B cell (primary cell): Measurements from ENCODE around the gene OR5AU1. TPM values are rescaled to one million over a fixed set of nuclear protein-coding genes. Genes with fewer than 3 reads are reported as not detected.

Experiments
- ATAC-seq: fragments of 200-7000 bp; cut with Tn5 transposase; one replicate; pipeline ENCODE4 v1.10.0; 2021; ENCODE audit warnings: low read depth, mild to moderate bottlenecking, moderate number of reproducible peaks, moderate library complexity
- CTCF ChIA-PET: fragments of 350-600 bp; sonication (Branson Sonifier 250); formaldehyde crosslinking; loops from one replicate; lab custom pipeline; 2021; ENCODE audit warnings: antibody characterized with exemption, inconsistent platforms; lab: Charles Lee
- POLR2A ChIA-PET: fragments of 350-600 bp; sonication (Branson Sonifier 250); formaldehyde crosslinking; loops from one replicate; lab custom pipeline; 2021; ENCODE audit warnings: antibody characterized with exemption; lab: Charles Lee
- DNase-seq: peaks from one replicate; pipeline ENCODE4 v3.0.0; 2013
- H2AFZ ChIP-seq: 2 replicates; pipeline ENCODE4 v1.6.1; 2012; ENCODE audit warnings: mild to moderate bottlenecking, low read depth, low read length; ENCODE audit not compliant: insufficient read depth, poor library complexity, severe bottlenecking
- H3K27ac ChIP-seq, 2 donors: 1 replicate in 1 of 2; 2 replicates in 1 of 2; pipeline ENCODE4 v1.5.1; 2012 to 2013; ENCODE audit warnings: low read length in 2 of 2, mild to moderate bottlenecking in 2 of 2, moderate library complexity in 1 of 2
- H3K27me3 ChIP-seq, 4 experiments: fragments of 200-600 bp in 1 of 4; sonication (generic) in 1 of 4; replicated peaks in 1 of 4; 1 replicate in 2 of 4; 2 replicates in 2 of 4; pipeline versions ENCODE4 v1.6.1 to v1.7.0; 2013 to 2016; ENCODE audit warnings: low read length in 3 of 4, mild to moderate bottlenecking in 2 of 4, mixed read lengths in 1 of 4, moderate library complexity in 1 of 4; ENCODE audit not compliant: insufficient read depth in 4 of 4, control insufficient read depth in 3 of 4; ENCODE audit errors: control extremely low read depth in 1 of 4
- H3K36me3 ChIP-seq, 2 experiments: replicated peaks in 1 of 2; 1 replicate in 1 of 2; 2 replicates in 1 of 2; pipeline versions ENCODE4 v1.6.1 to v1.7.1; 2013; ENCODE audit warnings: low read length in 1 of 2; ENCODE audit not compliant: insufficient read depth in 2 of 2, control insufficient read depth in 1 of 2; ENCODE audit errors: control extremely low read depth in 1 of 2, extremely low read depth in 1 of 2
- H3K4me1 ChIP-seq, 2 donors: fragments of 200-600 bp in 1 of 2; sonication (generic) in 1 of 2; 1 replicate in 1 of 2; 2 replicates in 1 of 2; pipeline versions ENCODE4 v1.5.1 to v1.6.1; 2013 to 2017; ENCODE audit warnings: low read length in 2 of 2; ENCODE audit not compliant: control insufficient read depth in 2 of 2, insufficient read depth in 2 of 2
- H3K4me2 ChIP-seq: replicated peaks from 2 replicates; pipeline ENCODE3; 2012; ENCODE audit warnings: mild to moderate bottlenecking, low read depth, low read length; ENCODE audit not compliant: poor library complexity, severe bottlenecking
- H3K4me3 ChIP-seq, 5 experiments: fragments of 200-600 bp in 1 of 5; sonication (generic) in 1 of 5; 1 replicate in 3 of 5; 2 replicates in 2 of 5; pipeline versions ENCODE4 v1.5.1 to v1.7.0; 2011 to 2016; ENCODE audit warnings: low read length in 4 of 5, mild to moderate bottlenecking in 4 of 5, low read depth in 2 of 5, control low read depth in 1 of 5, moderate library complexity in 1 of 5; ENCODE audit not compliant: insufficient read depth in 1 of 5; ENCODE audit errors: control extremely low read depth in 1 of 5, extremely low read depth in 1 of 5
- H3K79me2 ChIP-seq: fragments of 200-600 bp; sonication (generic); one replicate; pipeline ENCODE4 v1.6.0; 2016; ENCODE audit warnings: low read length; ENCODE audit not compliant: control insufficient read depth, insufficient read depth
- H3K9ac ChIP-seq: fragments of 200-600 bp; sonication (generic); 2 replicates; pipeline ENCODE4 v1.6.1; 2017; ENCODE audit warnings: mild to moderate bottlenecking, low read length, moderate library complexity
- H3K9me3 ChIP-seq, 3 donors: one replicate each; pipeline versions ENCODE4 v1.6.1 to v1.7.1; 2013; ENCODE audit warnings: low read length in 2 of 3; ENCODE audit not compliant: control insufficient read depth in 2 of 3, insufficient read depth in 1 of 3; ENCODE audit errors: control extremely low read depth in 1 of 3
- H4K20me1 ChIP-seq: 2 replicates; pipeline ENCODE4 v1.6.0; 2012; ENCODE audit warnings: mild to moderate bottlenecking, low read length; ENCODE audit not compliant: insufficient read depth, control insufficient read depth, poor library complexity, severe bottlenecking
- H3K27ac Mint-ChIP-seq: one replicate; pipeline ENCODE4 v1.8.0; 2021; ENCODE audit warnings: mixed read lengths
- H3K27me3 Mint-ChIP-seq: one replicate; pipeline ENCODE4 v1.8.0; 2021; ENCODE audit warnings: mixed read lengths
- H3K4me1 Mint-ChIP-seq: one replicate; pipeline ENCODE4 v1.8.0; 2021; ENCODE audit warnings: mixed read lengths
- H3K4me3 Mint-ChIP-seq: one replicate; pipeline ENCODE4 v1.8.0; 2021; ENCODE audit warnings: mixed read lengths
- H3K9me3 Mint-ChIP-seq: one replicate; pipeline ENCODE4 v1.8.0; 2022; ENCODE audit warnings: mixed read lengths; ENCODE audit not compliant: insufficient read depth
- CTCF ChIP-seq: fragments of 200-600 bp; IDR thresholded peaks from one replicate; pipeline ENCODE4 v1.8.0; 2022; ENCODE audit warnings: antibody characterized with exemption, mild to moderate bottlenecking
- EZH2 ChIP-seq: IDR thresholded peaks from 2 replicates; pipeline ENCODE4 v1.6.1; 2012; ENCODE audit warnings: borderline replicate concordance, low read depth, mild to moderate bottlenecking, moderate library complexity, low read length; ENCODE audit not compliant: insufficient read depth, poor library complexity, severe bottlenecking
- WGBS: methylation state at CpG from one replicate; pipeline ENCODE4 v1.1.5; 2013; ENCODE audit warnings: missing lambda C conversion rate; ENCODE audit not compliant: insufficient coverage; 5-methylcytosine and 5-hydroxymethylcytosine counted together
- intact Hi-C: fragments of 100-400 bp; cut with micrococcal nuclease; formaldehyde crosslinking; loops from one replicate; pipeline ENCODE4 v1.10.0; 2022
- polyA minus RNA-seq: library from RNA; depleted of rRNA, polyadenylated mRNA; stranded (reverse); fragments of >200 nt; gene quantifications from 2 replicates; pipeline ENCODE4 v1.2.3, GENCODE V29; 2012
- polyA plus RNA-seq: library from polyadenylated mRNA; depleted of rRNA; stranded (reverse); fragments of >200 nt; gene quantifications from 2 replicates; pipeline ENCODE4 v1.2.3, GENCODE V29; 2012
- total RNA-seq, 2 donors: library from RNA; stranded (reverse); fragments of 120-200 nt in 1 of 2; gene quantifications; 1 replicate in 1 of 2; 2 replicates in 1 of 2; pipeline versions ENCODE4 v1.2.3 to v1.2.4, GENCODE V29; 2013 to 2022

The OR5AU1 gene
- total RNA-seq (not detected in 2 replicates), polyA plus RNA-seq (not detected in 2 replicates), polyA minus RNA-seq (not detected in 2 replicates)
- total RNA-seq (2013): not detected

- no peaks in the 10 kb centered on the region for H4K20me1 ChIP-seq
- no peak within 1 kb of the TSS for H2AFZ ChIP-seq
- Mint-ChIP-seq H3K27me3 (peaks cover 43% of the 10 kb centered on the region), H3K4me3 (no peak within 1 kb of the TSS), H3K9me3 (no peaks in the 10 kb centered on the region), H3K27ac (no peak within 1 kb of the TSS), H3K4me1 (no peaks in the 10 kb centered on the region)
- no peak within 1 kb of the TSS for H3K27ac ChIP-seq
- H3K4me1 ChIP-seq: no peaks in the 10 kb centered on the region
- no peaks in the 10 kb centered on the region for H3K79me2 ChIP-seq
- peaks cover 0 to 15% (median 2%) of the 10 kb centered on the region in 4 experiments for H3K27me3 ChIP-seq
- H3K4me3 ChIP-seq: no peak within 1 kb of the TSS
- CTCF ChIA-PET: no interaction called here
- H3K9me3 ChIP-seq: no peaks in the 10 kb centered on the region
- DNase-seq (no peak), ATAC-seq (no peak)
- no peak within 1 kb of the TSS for H3K4me2 ChIP-seq
- POLR2A ChIA-PET: no interaction called here
- no peaks in the 10 kb centered on the region for H3K36me3 ChIP-seq
- H3K9ac ChIP-seq: no peak within 1 kb of the TSS
- intact Hi-C loops: no loop called here
- TF ChIP-seq EZH2 (no peak), CTCF (no peak)
Measured at GRCh38 chr14:21155963-21156362, at the start of gene OR5AU1. Gene OR5AU1, minus strand, starts transcription at chr14:21156063. Its CDS starts 191 bp downstream, at chr14:21155872.

GRCh38 chr14:21205026-21205677 is 49.3 kb upstream of the OR5AU1 start:
- H3K4me2 ChIP-seq: no peak overlapping the region
- no peak overlapping the region for H2AFZ ChIP-seq
- WGBS: no CpG with 5 or more reads among the region's 4 CpGs
- H3K27ac ChIP-seq: no peak overlapping the region
- TF ChIP-seq CTCF (no peak), EZH2 (no peak)
- ChIA-PET POLR2A (interaction anchor here (0.5 kb wide), 1 partner anchor 11 kb away, joined by 4 read pairs; no protein-coding TSS in a partner anchor), CTCF (no interaction called here)
- peaks cover 2 to 39% of the 10 kb centered on the region in 2 experiments for H3K36me3 ChIP-seq
- H3K9ac ChIP-seq: no peak overlapping the region
- Mint-ChIP-seq H3K27ac (no peak overlapping the region), H3K4me3 (no peak overlapping the region), H3K27me3 (no peaks in the 10 kb centered on the region), H3K4me1 (no peaks in the 10 kb centered on the region), H3K9me3 (no peaks in the 10 kb centered on the region)
- H3K4me1 ChIP-seq: no peaks in the 10 kb centered on the region
- no peaks in the 10 kb centered on the region for H4K20me1 ChIP-seq
- peaks cover 7% of the 10 kb centered on the region for H3K79me2 ChIP-seq
- H3K27me3 ChIP-seq: no peaks in the 10 kb centered on the region
- H3K9me3 ChIP-seq: no peaks in the 10 kb centered on the region
- H3K4me3 ChIP-seq: no peak overlapping the region
- intact Hi-C loops: no loop called here
- no peak for ATAC-seq
- DNase-seq: no peak
